ENCODE results near the gene RPTOR. TPM values are rescaled to one million over a fixed set of nuclear protein-coding genes. Genes with fewer than 3 reads are reported as not detected.

RPTOR gene
- total RNA-seq, 1 experiment from 2014 or later: 66.7 TPM

DNA sequence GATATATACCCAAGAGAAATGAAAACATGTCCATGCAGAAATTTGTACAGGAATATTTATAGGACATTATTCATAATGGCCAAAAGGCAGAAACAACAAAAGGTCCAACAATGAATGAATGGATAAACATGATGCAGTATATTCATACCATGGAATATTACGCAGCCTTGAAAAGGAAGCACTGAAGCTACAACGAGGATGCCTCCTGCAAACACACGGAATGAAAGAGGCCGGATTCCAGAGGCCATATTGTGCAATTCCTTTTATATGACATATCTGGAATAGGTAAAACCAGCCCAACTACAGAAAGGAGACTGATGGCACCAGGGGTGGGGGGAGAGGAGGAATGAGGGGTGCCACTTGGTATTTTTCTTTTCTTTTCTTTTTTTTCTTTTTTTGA is 432.5 kb downstream of the RPTOR start:
- CTCF ChIA-PET: no interaction called here
- Histone ChIP-seq H3K4me1 (peaks cover 9% of the 10 kb centered on the region; the same call in 1 of the 2 replicates), H3K27me3 (replicated peaks; ENCODE audit: control insufficient read depth, insufficient read depth, low read length) (no peaks in the 10 kb centered on the region), H3K36me3 (ENCODE audit: control insufficient read depth, insufficient read depth, low read length) (no peaks in the 10 kb centered on the region), H3K4me3 (ENCODE audit: low read depth, low read length) (no peak overlapping the region), H3K9me3 (0 out of 2 replicates have a peak, but pooled peaks cover 3% of the 10 kb centered on the region)
- intact Hi-C loops (cut with micrococcal nuclease; ENCODE audit: unreplicated experiment): no loop called here
- no TSS peak for BruUV-seq (replicated peaks)
- Mint-ChIP-seq H3K27me3 (ENCODE audit: insufficient read depth, unreplicated experiment) (peaks cover 7% of the 10 kb centered on the region), H3K4me3 (ENCODE audit: unreplicated experiment) (no peak overlapping the region), H3K4me1 (ENCODE audit: low read depth, unreplicated experiment) (peaks cover 11% of the 10 kb centered on the region), H3K9me3 (ENCODE audit: unreplicated experiment) (no peaks in the 10 kb centered on the region), H3K27ac (ENCODE audit: unreplicated experiment) (no peak overlapping the region), H3K36me3 (ENCODE audit: insufficient read depth, unreplicated experiment) (no peaks in the 10 kb centered on the region)
- POLR2A ChIA-PET: no interaction called here
- no peak for DNase-seq
- TF ChIP-seq, protein P1, sequence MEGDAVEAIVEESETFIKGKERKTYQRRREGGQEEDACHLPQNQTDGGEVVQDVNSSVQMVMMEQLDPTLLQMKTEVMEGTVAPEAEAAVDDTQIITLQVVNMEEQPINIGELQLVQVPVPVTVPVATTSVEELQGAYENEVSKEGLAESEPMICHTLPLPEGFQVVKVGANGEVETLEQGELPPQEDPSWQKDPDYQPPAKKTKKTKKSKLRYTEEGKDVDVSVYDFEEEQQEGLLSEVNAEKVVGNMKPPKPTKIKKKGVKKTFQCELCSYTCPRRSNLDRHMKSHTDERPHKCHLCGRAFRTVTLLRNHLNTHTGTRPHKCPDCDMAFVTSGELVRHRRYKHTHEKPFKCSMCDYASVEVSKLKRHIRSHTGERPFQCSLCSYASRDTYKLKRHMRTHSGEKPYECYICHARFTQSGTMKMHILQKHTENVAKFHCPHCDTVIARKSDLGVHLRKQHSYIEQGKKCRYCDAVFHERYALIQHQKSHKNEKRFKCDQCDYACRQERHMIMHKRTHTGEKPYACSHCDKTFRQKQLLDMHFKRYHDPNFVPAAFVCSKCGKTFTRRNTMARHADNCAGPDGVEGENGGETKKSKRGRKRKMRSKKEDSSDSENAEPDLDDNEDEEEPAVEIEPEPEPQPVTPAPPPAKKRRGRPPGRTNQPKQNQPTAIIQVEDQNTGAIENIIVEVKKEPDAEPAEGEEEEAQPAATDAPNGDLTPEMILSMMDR (IDR thresholded peaks at IDR 0.05; ENCODE audit: insufficient read depth in 1 of 2, low read depth in 1 of 2, low read length in 1 of 2, severe bottlenecking in 1 of 2, unreplicated experiment in 1 of 2): no peak

DNA sequence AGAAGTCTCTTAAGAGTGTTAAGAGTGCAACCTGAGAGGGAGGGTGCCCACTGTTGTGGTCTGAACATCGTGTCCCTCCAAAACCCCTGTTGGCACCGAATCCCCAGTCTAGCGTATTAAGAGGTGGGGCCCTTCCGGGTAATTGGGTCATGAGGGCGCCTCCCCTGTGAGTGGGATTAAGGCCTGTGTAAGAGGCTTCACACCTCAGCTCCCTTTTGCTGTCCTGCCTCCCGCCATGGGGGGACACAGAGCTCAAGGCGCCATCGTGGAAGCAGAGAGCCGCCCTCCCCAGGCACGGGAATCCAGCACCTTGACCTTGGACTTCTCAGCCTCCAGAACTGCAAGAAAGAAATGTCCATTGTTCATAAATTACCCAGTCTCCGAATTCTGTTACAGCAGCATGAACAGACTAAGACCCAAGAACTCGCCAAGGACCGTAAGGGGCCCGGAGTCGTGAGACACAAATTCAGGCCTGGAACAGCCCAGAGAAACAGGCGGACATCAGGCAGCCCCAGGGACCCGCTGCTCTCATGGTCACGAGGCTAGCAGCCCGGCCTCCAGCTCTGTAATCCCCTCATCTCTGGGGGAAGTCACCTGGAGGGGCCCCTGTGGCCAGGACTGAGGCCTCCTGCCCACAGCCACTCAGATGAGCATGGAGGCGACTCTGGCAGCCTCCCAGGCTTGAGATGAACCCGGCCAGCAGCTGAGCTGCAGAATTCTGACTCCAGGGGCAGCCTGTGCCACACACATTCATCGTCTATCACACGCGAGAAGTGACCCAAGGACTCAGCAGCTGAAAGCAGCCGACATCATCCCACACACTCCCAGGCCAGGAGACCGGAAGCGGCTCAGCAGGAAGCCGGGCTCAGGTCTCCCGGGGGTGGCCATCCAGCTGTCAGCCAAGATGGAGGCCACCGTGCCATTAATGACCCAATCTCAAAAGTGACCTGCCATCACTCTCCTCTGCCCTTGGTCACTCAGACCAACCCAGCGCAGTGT is 434.2 kb downstream of the RPTOR start:
- DNase-seq: no peak
- Histone ChIP-seq H3K4me3 (ENCODE audit: low read depth, low read length) (no peak overlapping the region), H3K9me3 (0 out of 2 replicates have a peak, but pooled peaks cover 3% of the 10 kb centered on the region), H3K36me3 (ENCODE audit: control insufficient read depth, insufficient read depth, low read length) (no peaks in the 10 kb centered on the region), H3K4me1 (peaks cover 9% of the 10 kb centered on the region; the same call in 1 of the 2 replicates), H3K27me3 (replicated peaks; ENCODE audit: control insufficient read depth, insufficient read depth, low read length) (no peaks in the 10 kb centered on the region)
- Mint-ChIP-seq H3K4me1 (ENCODE audit: low read depth, unreplicated experiment) (peaks cover 11% of the 10 kb centered on the region), H3K27ac (ENCODE audit: unreplicated experiment) (no peak overlapping the region), H3K9me3 (ENCODE audit: unreplicated experiment) (no peaks in the 10 kb centered on the region), H3K27me3 (ENCODE audit: insufficient read depth, unreplicated experiment) (peaks cover 7% of the 10 kb centered on the region), H3K4me3 (ENCODE audit: unreplicated experiment) (no peak overlapping the region), H3K36me3 (ENCODE audit: insufficient read depth, unreplicated experiment) (no peaks in the 10 kb centered on the region)
- TF ChIP-seq, protein P1 (IDR thresholded peaks at IDR 0.05; ENCODE audit: insufficient read depth in 1 of 2, low read depth in 1 of 2, low read length in 1 of 2, severe bottlenecking in 1 of 2, unreplicated experiment in 1 of 2): no peak
- POLR2A ChIA-PET: no interaction called here
- intact Hi-C loops (cut with micrococcal nuclease; ENCODE audit: unreplicated experiment): no loop called here
- CTCF ChIA-PET: interaction anchor here (0.6 kb wide), 1 partner anchor 33 kb away, joined by 3 read pairs; no protein-coding TSS in a partner anchor
- BruUV-seq (replicated peaks): no TSS peak

DNA sequence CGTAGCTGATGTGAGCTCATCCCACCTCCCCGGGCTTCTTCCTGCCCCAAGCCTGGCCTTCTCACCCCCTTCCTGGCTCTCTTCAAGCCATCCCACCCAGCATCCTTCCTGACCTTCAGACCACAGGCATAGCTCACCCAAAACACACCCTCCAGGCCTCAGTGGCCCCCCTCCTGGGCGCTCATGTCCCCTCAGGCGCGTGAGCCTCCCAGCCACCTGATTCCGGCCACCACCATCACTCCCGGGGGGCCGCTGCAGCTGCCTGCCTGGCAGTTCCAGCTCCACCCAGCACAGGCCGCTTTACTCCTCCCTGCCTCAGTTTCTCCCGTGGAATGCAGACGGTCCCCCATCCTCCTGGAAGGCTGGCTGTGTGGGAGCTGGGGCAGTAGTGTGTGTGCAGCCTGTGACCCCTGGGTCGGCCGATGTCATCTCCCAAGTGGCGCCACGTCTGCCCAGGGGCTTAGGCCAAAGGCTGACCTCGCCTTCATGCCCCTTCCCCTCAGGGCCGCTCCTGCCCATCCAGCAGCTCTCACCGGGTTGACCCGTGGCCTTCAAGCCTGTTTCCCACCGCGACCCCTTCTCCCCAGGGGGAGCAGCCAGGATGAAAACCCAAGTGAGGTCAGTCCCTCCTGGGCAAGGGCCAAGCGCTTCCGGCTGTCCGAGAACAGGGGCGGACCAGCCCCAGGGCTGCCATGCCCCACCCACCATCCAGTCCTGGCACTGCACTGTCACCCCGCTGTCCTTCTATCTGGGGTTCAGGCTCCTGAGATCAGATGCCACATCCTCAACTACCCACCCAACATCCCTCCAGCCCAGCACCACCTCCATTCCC is 435.1 kb downstream of the RPTOR start:
- no peaks in the 10 kb centered on the region for H3K36me3 Mint-ChIP-seq (ENCODE audit: insufficient read depth, unreplicated experiment)
- Histone ChIP-seq H3K9me3 (0 out of 2 replicates have a peak, but pooled peaks cover 3% of the 10 kb centered on the region), H3K4me3 (ENCODE audit: low read depth, low read length) (no peak overlapping the region), H3K36me3 (ENCODE audit: control insufficient read depth, insufficient read depth, low read length) (no peaks in the 10 kb centered on the region), H3K27me3 (replicated peaks; ENCODE audit: control insufficient read depth, insufficient read depth, low read length) (no peaks in the 10 kb centered on the region), H3K4me1 (peaks cover 9% of the 10 kb centered on the region; the same call in 1 of the 2 replicates)
- TF ChIP-seq, protein P1 (IDR thresholded peaks at IDR 0.05; ENCODE audit: insufficient read depth in 1 of 2, low read depth in 1 of 2, low read length in 1 of 2, severe bottlenecking in 1 of 2, unreplicated experiment in 1 of 2): no peak
- H3K4me1 Mint-ChIP-seq (ENCODE audit: low read depth, unreplicated experiment): peaks cover 11% of the 10 kb centered on the region
- no peaks in the 10 kb centered on the region for H3K9me3 Mint-ChIP-seq (ENCODE audit: unreplicated experiment)
- ChIA-PET CTCF (interaction anchor here (0.6 kb wide), 1 partner anchor 32 kb away, joined by 3 read pairs; no protein-coding TSS in a partner anchor), POLR2A (no interaction called here)
- H3K27ac Mint-ChIP-seq (ENCODE audit: unreplicated experiment): no peak overlapping the region
- BruUV-seq (replicated peaks): no TSS peak
- intact Hi-C loops (cut with micrococcal nuclease; ENCODE audit: unreplicated experiment): loop anchor here (2.0 kb wide), 1 partner anchor 555 kb away; no protein-coding TSS in a partner anchor
- DNase-seq: no peak
- peaks cover 7% of the 10 kb centered on the region for H3K27me3 Mint-ChIP-seq (ENCODE audit: insufficient read depth, unreplicated experiment)
- H3K4me3 Mint-ChIP-seq (ENCODE audit: unreplicated experiment): peak overlapping the region; percentile 57
